HAP-1 (cell line): Measurements from ENCODE around the gene GPHA2.

Source experiments
- DNase-seq, 2 experiments: peaks; one replicate each; pipeline ENCODE4 v3.0.0-alpha.2; 2016 to 2020; ENCODE audit warnings: low spot score in 2 of 2
- H3K27me3 ChIP-seq: fragments of 250-450 bp; sonication (Bioruptor Pico); 2 replicates; pipeline ENCODE4 v1.5.1; 2020; ENCODE audit warnings: low read depth, mild to moderate bottlenecking, moderate library complexity
- H3K36me3 ChIP-seq: fragments of 250-450 bp; sonication (Bioruptor Pico); replicated peaks from 2 replicates; pipeline ENCODE4 v1.5.1; 2020; ENCODE audit warnings: mild to moderate bottlenecking
- H3K4me1 ChIP-seq: fragments of 250-450 bp; sonication (Bioruptor Pico); 2 replicates; pipeline ENCODE4 v1.5.1; 2020; ENCODE audit warnings: mild to moderate bottlenecking
- H3K4me3 ChIP-seq: fragments of 250-450 bp; sonication (Bioruptor Pico); 2 replicates; pipeline ENCODE4 v1.5.1; 2020; ENCODE audit warnings: mild to moderate bottlenecking, moderate library complexity
- H3K9me3 ChIP-seq: fragments of 250-450 bp; sonication (Bioruptor Pico); 2 replicates; pipeline ENCODE4 v1.5.1; 2020; ENCODE audit warnings: mild to moderate bottlenecking, moderate library complexity
- in situ Hi-C: fragments of 300-500 bp; cut with MboI; formaldehyde crosslinking; loops from 3 replicates; pipeline ENCODE4 v1.14.3; 2020; ENCODE audit warnings: low sequenced_read_pairs, inconsistent platforms, mixed read lengths

GPHA2 gene

GRCh38 chr11:64947208-64947814, 11.6 kb upstream of the GPHA2 start:
- DNase-seq = no peak
- Histone ChIP-seq H3K4me3 (no peak overlapping the region), H3K4me1 (no peaks in the 10 kb centered on the region), H3K27me3 (peaks cover 5% of the 10 kb centered on the region; the same call in 1 of the 2 replicates), H3K9me3 (no peaks in the 10 kb centered on the region), H3K36me3 (no peaks in the 10 kb centered on the region)
- in situ Hi-C loops = no loop called here

GRCh38 chr11:64936539-64936938, 846 bp upstream of the GPHA2 start:
- Histone ChIP-seq H3K36me3 (no peaks in the 10 kb centered on the region), H3K9me3 (no peaks in the 10 kb centered on the region), H3K4me3 (no peak overlapping the region), H3K27me3 (no peaks in the 10 kb centered on the region), H3K4me1 (no peaks in the 10 kb centered on the region)
- in situ Hi-C loops = no loop called here
- DNase-seq = no peak

- Histone ChIP-seq H3K36me3 (no peaks in the 10 kb centered on the region), H3K4me3 (no peak overlapping the region), H3K4me1 (no peaks in the 10 kb centered on the region), H3K27me3 (no peaks in the 10 kb centered on the region), H3K9me3 (no peaks in the 10 kb centered on the region)
- no peak for DNase-seq
- in situ Hi-C loops = no loop called here
These were observed 873 bp downstream of the GPHA2 start for GRCh38 chr11:64934682-64935358.

GRCh38 chr11:64933935-64934681, 1.6 kb downstream of the GPHA2 start:
- DNase-seq = no peak
- H3K36me3 ChIP-seq = no peaks in the 10 kb centered on the region

GRCh38 chr11:64933213-64933934, 2.3 kb downstream of the GPHA2 start:
- DNase-seq = no peak
- no peaks in the 10 kb centered on the region for H3K27me3 ChIP-seq
- in situ Hi-C loops = no loop called here
- no peaks in the 10 kb centered on the region for H3K36me3 ChIP-seq
- H3K4me1 ChIP-seq = no peaks in the 10 kb centered on the region
- H3K9me3 ChIP-seq = no peaks in the 10 kb centered on the region
- H3K4me3 ChIP-seq = no peak overlapping the region

More at GRCh38 chr11:64933935-64934681, 1.6 kb downstream of the GPHA2 start:
- no peak overlapping the region for H3K4me3 ChIP-seq
- H3K27me3 ChIP-seq = no peaks in the 10 kb centered on the region
- H3K9me3 ChIP-seq = no peaks in the 10 kb centered on the region
- no peaks in the 10 kb centered on the region for H3K4me1 ChIP-seq
- in situ Hi-C loops = no loop called here

- DNase-seq = no peak
- H3K36me3 ChIP-seq = no peaks in the 10 kb centered on the region
- H3K4me1 ChIP-seq = no peaks in the 10 kb centered on the region
- no peaks in the 10 kb centered on the region for H3K9me3 ChIP-seq
- in situ Hi-C loops = no loop called here
- H3K27me3 ChIP-seq = no peaks in the 10 kb centered on the region
- H3K4me3 ChIP-seq = no peak overlapping the region
These were observed 3.4 kb downstream of the GPHA2 start for GRCh38 chr11:64932324-64932723.

- Histone ChIP-seq H3K4me3 (no peak overlapping the region), H3K36me3 (no peaks in the 10 kb centered on the region), H3K9me3 (no peaks in the 10 kb centered on the region), H3K27me3 (no peaks in the 10 kb centered on the region), H3K4me1 (no peaks in the 10 kb centered on the region)
- in situ Hi-C loops = no loop called here
- no peak for DNase-seq
These were observed 4.4 kb downstream of the GPHA2 start for GRCh38 chr11:64931290-64931689.

- no peak for DNase-seq
- Histone ChIP-seq H3K9me3 (no peaks in the 10 kb centered on the region), H3K27me3 (no peaks in the 10 kb centered on the region), H3K36me3 (no peaks in the 10 kb centered on the region), H3K4me3 (no peak overlapping the region), H3K4me1 (peaks cover under 1% of the 10 kb centered on the region)
- in situ Hi-C loops = no loop called here
These were observed 5.4 kb downstream of the GPHA2 start for GRCh38 chr11:64930340-64930739.

GRCh38 chr11:64929625-64930024, 6.1 kb downstream of the GPHA2 start:
- peaks cover 6% of the 10 kb centered on the region for H3K4me1 ChIP-seq
- no peak overlapping the region for H3K4me3 ChIP-seq
- no peaks in the 10 kb centered on the region for H3K36me3 ChIP-seq
- no peaks in the 10 kb centered on the region for H3K27me3 ChIP-seq
- H3K9me3 ChIP-seq = no peaks in the 10 kb centered on the region
- in situ Hi-C loops = no loop called here
- DNase-seq = no peak

GRCh38 chr11:64928957-64929356, 6.7 kb downstream of the GPHA2 start:
- H3K4me3 ChIP-seq = no peak overlapping the region
- no peak for DNase-seq
- in situ Hi-C loops = no loop called here
- H3K27me3 ChIP-seq = no peaks in the 10 kb centered on the region
- peaks cover 9% of the 10 kb centered on the region for H3K4me1 ChIP-seq
- H3K36me3 ChIP-seq = no peaks in the 10 kb centered on the region
- no peaks in the 10 kb centered on the region for H3K9me3 ChIP-seq

- Histone ChIP-seq H3K4me1 (peaks cover 9% of the 10 kb centered on the region), H3K9me3 (no peaks in the 10 kb centered on the region), H3K4me3 (no peak overlapping the region), H3K27me3 (no peaks in the 10 kb centered on the region), H3K36me3 (no peaks in the 10 kb centered on the region)
- in situ Hi-C loops = no loop called here
- DNase-seq = no peak
These were observed 9.0 kb downstream of the GPHA2 start for GRCh38 chr11:64926689-64927088.

GRCh38 chr11:64925536-64926436, 9.9 kb downstream of the GPHA2 start:
- peaks cover 9% of the 10 kb centered on the region for H3K4me1 ChIP-seq
- H3K9me3 ChIP-seq = no peaks in the 10 kb centered on the region
- peak overlapping the region; percentile 48 for H3K4me3 ChIP-seq
- no peaks in the 10 kb centered on the region for H3K27me3 ChIP-seq
- in situ Hi-C loops = no loop called here
- H3K36me3 ChIP-seq = no peaks in the 10 kb centered on the region
- DNase-seq = no peak

- H3K4me3 ChIP-seq = peak overlapping the region; percentile 48
- H3K36me3 ChIP-seq = no peaks in the 10 kb centered on the region
- in situ Hi-C loops = no loop called here
- H3K9me3 ChIP-seq = no peaks in the 10 kb centered on the region
- peak in 1 of 2 experiments; percentile 26 for DNase-seq
- no peaks in the 10 kb centered on the region for H3K27me3 ChIP-seq
- peaks cover 9% of the 10 kb centered on the region for H3K4me1 ChIP-seq
These were observed 10.8 kb downstream of the GPHA2 start for GRCh38 chr11:64924910-64925284.
